Liver (tissue), 9 donors: Measurements from ENCODE around the gene B4GALNT3. TPM values are rescaled to one million over a fixed set of nuclear protein-coding genes. Genes with fewer than 3 reads are reported as not detected.

Experiments used
- DNase-seq: peaks from one replicate; pipeline ENCODE4 v3.0.0-alpha.2; 2017; ENCODE audit warnings: low spot score
- H3K27ac ChIP-seq, 2 donors: one replicate each; pipeline ENCODE4 v1.7.0; 2013; ENCODE audit warnings: inconsistent platforms in 2 of 2, low read length in 2 of 2, control low read depth in 1 of 2, low read depth in 1 of 2, mild to moderate bottlenecking in 1 of 2
- H3K27me3 ChIP-seq, 4 donors: one replicate each; pipeline versions ENCODE4 v1.6.1 to v1.7.0; 2013; ENCODE audit warnings: low read length in 3 of 4, inconsistent platforms in 1 of 4, mild to moderate bottlenecking in 1 of 4, moderate library complexity in 1 of 4; ENCODE audit not compliant: control insufficient read depth in 4 of 4, insufficient read depth in 4 of 4
- H3K36me3 ChIP-seq, 4 donors: one replicate each; pipeline versions ENCODE4 v1.6.1 to v1.7.0; 2013; ENCODE audit warnings: low read length in 3 of 4, mild to moderate bottlenecking in 3 of 4, low read depth in 1 of 4, moderate library complexity in 1 of 4; ENCODE audit not compliant: control insufficient read depth in 4 of 4, insufficient read depth in 3 of 4
- H3K4me1 ChIP-seq, 4 donors: one replicate each; pipeline versions ENCODE4 v1.6.1 to v1.7.0; 2013; ENCODE audit warnings: low read length in 3 of 4, mild to moderate bottlenecking in 3 of 4, moderate library complexity in 1 of 4; ENCODE audit not compliant: control insufficient read depth in 4 of 4, insufficient read depth in 4 of 4
- H3K4me3 ChIP-seq, 3 donors: one replicate each; pipeline versions ENCODE4 v1.6.1 to v1.7.0; 2013; ENCODE audit warnings: low read length in 3 of 3, control low read depth in 1 of 3, low read depth in 1 of 3, mild to moderate bottlenecking in 1 of 3
- H3K9ac ChIP-seq, 2 donors: one replicate each; pipeline ENCODE4 v1.7.0; 2013; ENCODE audit warnings: low read length in 2 of 2, mild to moderate bottlenecking in 2 of 2, moderate library complexity in 2 of 2, control low read depth in 1 of 2, low read depth in 1 of 2
- H3K9me3 ChIP-seq, 4 donors: one replicate each; pipeline versions ENCODE4 v1.6.1 to v1.7.0; 2013; ENCODE audit warnings: low read length in 3 of 4; ENCODE audit not compliant: control insufficient read depth in 4 of 4
- EGR1 ChIP-seq, 2 donors: IDR thresholded peaks; 2 replicates each; pipeline ENCODE4 v1.6.1; 2016 to 2018; ENCODE audit warnings: antibody characterized with exemption in 2 of 2, low read depth in 2 of 2
- FOXA1 ChIP-seq: IDR thresholded peaks from 2 replicates; pipeline ENCODE4 v1.6.1; 2016; ENCODE audit warnings: antibody characterized with exemption
- FOXA2 ChIP-seq: IDR thresholded peaks from 2 replicates; pipeline ENCODE4 v1.6.1; 2016; ENCODE audit warnings: antibody characterized with exemption
- HNF4A ChIP-seq, 2 donors: conservative IDR thresholded peaks; 2 replicates each; pipeline ENCODE4 v1.6.1; 2016; ENCODE audit warnings: antibody characterized with exemption in 2 of 2, mild to moderate bottlenecking in 2 of 2
- JUND ChIP-seq, 2 donors: IDR thresholded peaks; 2 replicates each; pipeline ENCODE4 v1.6.1; 2016; ENCODE audit warnings: antibody characterized with exemption in 2 of 2
- NR2F2 ChIP-seq: IDR thresholded peaks from 2 replicates; pipeline ENCODE4 v1.6.1; 2016; ENCODE audit warnings: antibody characterized with exemption
- RAD21 ChIP-seq, 2 donors: IDR thresholded peaks; 2 replicates each; pipeline ENCODE4 v1.6.1; 2016; ENCODE audit warnings: antibody characterized with exemption in 2 of 2, mild to moderate bottlenecking in 2 of 2
- RXRA ChIP-seq, 2 donors: IDR thresholded peaks; 2 replicates each; pipeline ENCODE4 v1.6.1; 2017 to 2018; ENCODE audit warnings: antibody characterized with exemption in 2 of 2, mild to moderate bottlenecking in 1 of 2
- TAF1 ChIP-seq: conservative IDR thresholded peaks from 2 replicates; pipeline ENCODE4 v1.6.1; 2016; ENCODE audit warnings: antibody characterized with exemption, mild to moderate bottlenecking
- YY1 ChIP-seq: IDR thresholded peaks from 2 replicates; pipeline ENCODE4 v1.6.1; 2016; ENCODE audit warnings: antibody characterized with exemption, mild to moderate bottlenecking
- WGBS: extraction: QIAGEN DNeasy Blood & Tissue Kit; methylation state at CpG from one replicate; pipeline ENCODE4 v1.1.7; 2013; 5-methylcytosine and 5-hydroxymethylcytosine counted together
- polyA plus RNA-seq, 2 donors: library from polyadenylated mRNA; stranded (reverse) in 1 of 2; unstranded in 1 of 2; fragments of 200-250 nt in 1 of 2; fragments of >200 nt in 1 of 2; fragmentation: Nextera tagmentation in 1 of 2; extraction: Ambion mirVana in 1 of 2; gene quantifications; one replicate each; pipeline versions ENCODE4 v1.2.1 to v1.2.3, GENCODE V29; 2013 to 2015
- total RNA-seq, 2 donors: library from RNA; depleted of rRNA; stranded (reverse); fragments of >200 nt; gene quantifications; one replicate each; pipeline ENCODE4 v1.2.3, GENCODE V29; 2014
- TF ChIP-seq, protein P1 (sequence below): IDR thresholded peaks from 2 replicates; pipeline ENCODE4 v1.6.1; 2016; ENCODE audit warnings: antibody characterized with exemption
- TF ChIP-seq, protein P2 (sequence below): fragments of 150-350 bp; IDR thresholded peaks from 2 replicates; pipeline ENCODE4 v1.5.1; 2017; ENCODE audit warnings: improper control_type of control experiment, low read depth, low read length; ENCODE audit not compliant: missing input control
- TF ChIP-seq, protein P3 (sequence below): IDR thresholded peaks from 2 replicates; pipeline ENCODE4 v1.6.1; 2016; ENCODE audit warnings: antibody characterized with exemption
- donor health status: healthy.
- donor health status: healthy.
- donor health status: healthy.
- donor health status: healthy.
- donor health status: healthy.

B4GALNT3 gene
- total and polyA plus RNA-seq, 4 donors = 0.09 to 0.25 (median 0.14) TPM; not detected in 1

DNA sequence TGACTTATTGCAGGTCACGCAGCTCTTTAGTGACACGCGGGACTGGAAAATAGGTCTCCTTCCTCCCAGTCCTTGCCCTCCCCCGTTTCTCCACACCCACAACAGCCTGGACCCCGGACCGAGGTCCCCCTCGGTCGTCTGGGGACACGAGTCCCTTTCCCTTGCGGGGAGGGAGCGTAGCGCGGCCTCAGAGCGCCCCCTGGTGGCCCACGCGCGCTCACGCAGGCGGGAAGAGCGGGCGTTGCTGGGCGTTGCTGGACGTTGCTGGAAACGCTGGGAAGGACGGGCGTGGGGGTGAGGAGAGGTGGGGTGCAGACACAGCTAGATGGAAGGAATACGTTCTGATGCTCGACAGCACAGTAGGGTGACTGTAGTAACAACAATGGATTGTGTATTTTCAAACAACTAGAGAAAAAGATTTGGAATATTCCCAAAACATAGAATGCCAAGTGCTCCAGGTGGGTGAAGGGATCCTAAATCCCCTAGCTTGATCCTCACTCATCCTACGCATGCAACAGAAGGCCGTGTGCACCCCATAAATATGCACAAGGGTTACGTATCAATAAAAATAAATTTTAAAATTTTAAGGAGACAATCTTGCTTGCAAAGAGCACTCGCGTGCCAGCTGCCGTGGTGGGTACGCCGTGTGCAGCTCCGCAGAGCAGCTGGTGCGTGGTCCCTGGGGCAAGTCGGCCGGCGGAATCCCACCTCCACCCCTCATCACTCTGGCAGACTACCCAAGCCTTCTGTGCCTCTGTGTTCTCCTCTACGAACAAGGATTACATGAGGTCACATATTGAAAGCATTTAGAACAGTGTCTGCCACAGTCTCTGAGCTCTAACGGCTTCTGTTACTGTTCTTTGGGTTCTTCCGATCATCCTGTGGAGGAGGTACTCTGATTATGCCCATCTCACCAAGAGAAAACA, 87.4 kb downstream of the B4GALNT3 start:
- Histone ChIP-seq H3K9ac (no peak overlapping the region), H3K27me3 (peaks cover 0 to under 1% (median 0%) of the 10 kb centered on the region in 4 donors), H3K36me3 (no peaks in the 10 kb centered on the region), H3K4me3 (no peak overlapping the region), H3K27ac (no peak overlapping the region), H3K9me3 (no peaks in the 10 kb centered on the region), H3K4me1 (peaks cover 0 to 6% (median 3%) of the 10 kb centered on the region in 4 donors)
- TF ChIP-seq JUND (IDR thresholded peaks at IDR 0.05) (no peak), RAD21 (IDR thresholded peaks at IDR 0.05) (peak; percentile 97 to 99), YY1 (peak; percentile 66), RXRA (IDR thresholded peaks at IDR 0.05) (peak in 1 of 2 donors; percentile 7)
- TF ChIP-seq, protein P1, sequence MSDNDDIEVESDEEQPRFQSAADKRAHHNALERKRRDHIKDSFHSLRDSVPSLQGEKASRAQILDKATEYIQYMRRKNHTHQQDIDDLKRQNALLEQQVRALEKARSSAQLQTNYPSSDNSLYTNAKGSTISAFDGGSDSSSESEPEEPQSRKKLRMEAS = no peak
- TF ChIP-seq, protein P2, sequence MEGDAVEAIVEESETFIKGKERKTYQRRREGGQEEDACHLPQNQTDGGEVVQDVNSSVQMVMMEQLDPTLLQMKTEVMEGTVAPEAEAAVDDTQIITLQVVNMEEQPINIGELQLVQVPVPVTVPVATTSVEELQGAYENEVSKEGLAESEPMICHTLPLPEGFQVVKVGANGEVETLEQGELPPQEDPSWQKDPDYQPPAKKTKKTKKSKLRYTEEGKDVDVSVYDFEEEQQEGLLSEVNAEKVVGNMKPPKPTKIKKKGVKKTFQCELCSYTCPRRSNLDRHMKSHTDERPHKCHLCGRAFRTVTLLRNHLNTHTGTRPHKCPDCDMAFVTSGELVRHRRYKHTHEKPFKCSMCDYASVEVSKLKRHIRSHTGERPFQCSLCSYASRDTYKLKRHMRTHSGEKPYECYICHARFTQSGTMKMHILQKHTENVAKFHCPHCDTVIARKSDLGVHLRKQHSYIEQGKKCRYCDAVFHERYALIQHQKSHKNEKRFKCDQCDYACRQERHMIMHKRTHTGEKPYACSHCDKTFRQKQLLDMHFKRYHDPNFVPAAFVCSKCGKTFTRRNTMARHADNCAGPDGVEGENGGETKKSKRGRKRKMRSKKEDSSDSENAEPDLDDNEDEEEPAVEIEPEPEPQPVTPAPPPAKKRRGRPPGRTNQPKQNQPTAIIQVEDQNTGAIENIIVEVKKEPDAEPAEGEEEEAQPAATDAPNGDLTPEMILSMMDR = peak; percentile 97
- 28% methylated on average over 44 of the region's 44 CpGs for WGBS
- peak; percentile 78 for DNase-seq

DNA sequence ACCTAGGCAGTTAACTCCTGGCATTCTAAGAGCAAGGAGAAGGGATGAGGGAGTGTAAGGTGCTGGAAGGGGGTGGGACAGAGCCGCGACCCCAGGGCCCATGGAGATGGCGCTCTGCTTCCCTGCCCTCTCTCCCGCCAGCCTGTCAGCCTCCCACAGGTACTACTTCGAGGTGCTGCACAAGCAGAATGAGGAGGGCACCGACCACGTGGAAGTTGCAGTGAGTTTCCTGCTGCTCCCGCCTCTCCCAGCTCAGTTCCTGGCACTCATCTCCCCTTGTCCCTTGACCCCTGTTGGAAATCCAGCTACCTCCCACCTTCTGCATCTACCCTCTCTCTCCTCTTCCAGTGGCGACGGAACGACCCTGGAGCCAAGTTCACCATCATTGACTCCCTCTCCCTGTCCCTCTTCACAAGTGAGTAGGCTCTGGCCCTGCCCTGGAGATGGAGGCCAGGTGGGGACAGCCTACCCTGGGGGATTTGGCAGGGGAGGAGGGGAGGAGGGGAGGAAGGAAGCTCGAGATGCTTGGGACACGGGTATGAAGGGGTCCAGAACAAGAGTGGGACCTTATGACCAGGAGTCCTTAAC, 88.2 kb downstream of the B4GALNT3 start:
- DNase-seq = no peak
- Histone ChIP-seq H3K9me3 (no peaks in the 10 kb centered on the region), H3K36me3 (no peaks in the 10 kb centered on the region), H3K4me1 (peaks cover 0 to 6% (median 3%) of the 10 kb centered on the region in 4 donors), H3K4me3 (no peak overlapping the region), H3K27me3 (peaks cover 0 to 2% (median 0%) of the 10 kb centered on the region in 4 donors), H3K27ac (no peak overlapping the region), H3K9ac (no peak overlapping the region)
- 67% methylated on average over 13 of the region's 13 CpGs for WGBS
- TF ChIP-seq RAD21 (IDR thresholded peaks at IDR 0.05) = no peak
- no peak for TF ChIP-seq TAF1
- no peak for TF ChIP-seq HNF4A (conservative IDR thresholded peaks at IDR 0.05)
- TF ChIP-seq, protein P3, sequence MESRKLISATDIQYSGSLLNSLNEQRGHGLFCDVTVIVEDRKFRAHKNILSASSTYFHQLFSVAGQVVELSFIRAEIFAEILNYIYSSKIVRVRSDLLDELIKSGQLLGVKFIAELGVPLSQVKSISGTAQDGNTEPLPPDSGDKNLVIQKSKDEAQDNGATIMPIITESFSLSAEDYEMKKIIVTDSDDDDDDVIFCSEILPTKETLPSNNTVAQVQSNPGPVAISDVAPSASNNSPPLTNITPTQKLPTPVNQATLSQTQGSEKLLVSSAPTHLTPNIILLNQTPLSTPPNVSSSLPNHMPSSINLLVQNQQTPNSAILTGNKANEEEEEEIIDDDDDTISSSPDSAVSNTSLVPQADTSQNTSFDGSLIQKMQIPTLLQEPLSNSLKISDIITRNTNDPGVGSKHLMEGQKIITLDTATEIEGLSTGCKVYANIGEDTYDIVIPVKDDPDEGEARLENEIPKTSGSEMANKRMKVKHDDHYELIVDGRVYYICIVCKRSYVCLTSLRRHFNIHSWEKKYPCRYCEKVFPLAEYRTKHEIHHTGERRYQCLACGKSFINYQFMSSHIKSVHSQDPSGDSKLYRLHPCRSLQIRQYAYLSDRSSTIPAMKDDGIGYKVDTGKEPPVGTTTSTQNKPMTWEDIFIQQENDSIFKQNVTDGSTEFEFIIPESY = no peak
- TF ChIP-seq FOXA1 = no peak
- TF ChIP-seq EGR1 (IDR thresholded peaks at IDR 0.05; ENCODE audit: low read depth in 2 of 2) = no peak
- TF ChIP-seq NR2F2 = no peak
- no peak for TF ChIP-seq YY1
- no peak for TF ChIP-seq FOXA2
- no peak for TF ChIP-seq JUND (IDR thresholded peaks at IDR 0.05)
